Heart left ventricle (tissue), 13 donors: ENCODE measurements around the gene FRK.

Experiments
- POLR2A ChIP-seq, 2 donors: fragments of 450-650 bp; IDR thresholded peaks; one replicate each; pipeline ENCODE4 v1.6.1; 2017; ENCODE audit warnings: antibody characterized with exemption in 2 of 2, mild to moderate bottlenecking in 2 of 2, moderate library complexity in 2 of 2
- TF ChIP-seq, protein P1 (sequence below), 12 donors: fragments of 200-600 bp; sonication (generic) in 4 of 12; IDR thresholded peaks; one replicate each; pipeline versions ENCODE4 v1.5.0 to v1.8.0; 2018 to 2022; ENCODE audit warnings: antibody characterized with exemption in 12 of 12, mild to moderate bottlenecking in 5 of 12
- donor health status: ischemic (EF 13 %, LVEDD 7.1; RV severe dilation, severe dysfunction).
- donor health status: DM: no; HTN: yes; CAD: no.
- donor health status: DM: no; HTN: no; CAD: no.
- donor health status: ischemic (EF 25% LVEDD 6.9; RV normal size, moderate dysfunction).
- donor health status: ischemic (EF 25% LVEDD 5.7; RV mildly dilated, moderate dysfunction).
- donor health status: ischemic (EF 35%, LVEDD 5.7; RV mildly dilated, moderate dysfunction).
- donor health status: nonischemic (EF 11% LVEDD 7.7; RV severe dilation, severe dysfunction).
- donor health status: DM: yes; HTN: yes; CAD: no.
- donor health status: PGD.
- donor health status: ischemic (EF 29% LVEDD 5.4; RV normal size, mild dysfunction).
- donor health status: nonischemic (EF 23%, LVEDD 6.1; RV moderate dilation, normal function).

DNA sequence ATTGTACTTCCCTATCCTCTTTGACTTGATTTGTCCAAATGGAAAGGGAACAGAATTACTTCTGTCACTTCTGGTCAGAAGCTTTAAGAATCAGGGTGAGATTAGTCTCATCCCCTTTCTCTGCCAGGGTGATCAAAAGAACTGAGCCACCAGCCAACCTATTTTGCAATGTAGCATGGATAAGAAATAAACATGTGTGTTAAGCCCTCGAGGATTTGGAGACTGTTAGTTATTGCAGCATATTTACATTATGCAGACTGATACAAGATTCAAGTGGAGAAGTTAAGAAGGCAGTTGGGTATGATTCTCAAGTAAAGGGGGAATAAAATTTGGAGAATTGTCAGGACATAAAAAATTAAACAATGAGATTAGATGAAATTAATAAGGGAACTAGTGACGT is 106.0 kb downstream of the FRK start:
- no peak for TF ChIP-seq POLR2A (IDR thresholded peaks at IDR 0.05)
- TF ChIP-seq, protein P1, sequence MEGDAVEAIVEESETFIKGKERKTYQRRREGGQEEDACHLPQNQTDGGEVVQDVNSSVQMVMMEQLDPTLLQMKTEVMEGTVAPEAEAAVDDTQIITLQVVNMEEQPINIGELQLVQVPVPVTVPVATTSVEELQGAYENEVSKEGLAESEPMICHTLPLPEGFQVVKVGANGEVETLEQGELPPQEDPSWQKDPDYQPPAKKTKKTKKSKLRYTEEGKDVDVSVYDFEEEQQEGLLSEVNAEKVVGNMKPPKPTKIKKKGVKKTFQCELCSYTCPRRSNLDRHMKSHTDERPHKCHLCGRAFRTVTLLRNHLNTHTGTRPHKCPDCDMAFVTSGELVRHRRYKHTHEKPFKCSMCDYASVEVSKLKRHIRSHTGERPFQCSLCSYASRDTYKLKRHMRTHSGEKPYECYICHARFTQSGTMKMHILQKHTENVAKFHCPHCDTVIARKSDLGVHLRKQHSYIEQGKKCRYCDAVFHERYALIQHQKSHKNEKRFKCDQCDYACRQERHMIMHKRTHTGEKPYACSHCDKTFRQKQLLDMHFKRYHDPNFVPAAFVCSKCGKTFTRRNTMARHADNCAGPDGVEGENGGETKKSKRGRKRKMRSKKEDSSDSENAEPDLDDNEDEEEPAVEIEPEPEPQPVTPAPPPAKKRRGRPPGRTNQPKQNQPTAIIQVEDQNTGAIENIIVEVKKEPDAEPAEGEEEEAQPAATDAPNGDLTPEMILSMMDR (IDR thresholded peaks at IDR 0.05), result no peak
